CD4-positive, alpha-beta T cell (primary cell): ENCODE measurements around the gene GKN2. TPM values are rescaled to one million over a fixed set of nuclear protein-coding genes. Genes with fewer than 3 reads are reported as not detected.

Source experiments
- ATAC-seq: fragments of 200-7000 bp; cut with Tn5 transposase; one replicate; pipeline ENCODE4 v1.10.0; 2022; ENCODE audit warnings: mild to moderate bottlenecking; ENCODE audit not compliant: poor library complexity
- CTCF ChIA-PET: fragments of 350-600 bp; sonication (Branson Sonifier 250); formaldehyde crosslinking; loops from one replicate; lab custom pipeline; 2021; ENCODE audit warnings: antibody characterized with exemption, inconsistent platforms; lab: Charles Lee
- POLR2A ChIA-PET: fragments of 350-600 bp; sonication (Branson Sonifier 250); formaldehyde crosslinking; loops from one replicate; lab custom pipeline; 2021; ENCODE audit warnings: antibody characterized with exemption, inconsistent platforms; lab: Charles Lee
- DNase-seq, 14 experiments: peaks; one replicate each; pipeline ENCODE4 v3.0.0-alpha.2; 2013 to 2020; ENCODE audit warnings: mixed read lengths in 2 of 14
- H3K27ac ChIP-seq, 2 donors: one replicate each; pipeline versions ENCODE4 v1.5.1 to v1.7.0; 2013; ENCODE audit warnings: low read length in 2 of 2, low read depth in 1 of 2, mild to moderate bottlenecking in 1 of 2
- H3K27me3 ChIP-seq, 2 experiments: 1 replicate in 1 of 2; 2 replicates in 1 of 2; pipeline versions ENCODE4 v1.6.1 to v1.7.0; 2013; ENCODE audit warnings: low read length in 2 of 2, control low read depth in 1 of 2, mild to moderate bottlenecking in 1 of 2, moderate library complexity in 1 of 2; ENCODE audit not compliant: insufficient read depth in 2 of 2, control insufficient read depth in 1 of 2
- H3K36me3 ChIP-seq: one replicate; pipeline ENCODE4 v1.6.1; 2013; ENCODE audit warnings: low read length, control low read depth; ENCODE audit not compliant: insufficient read depth
- H3K4me1 ChIP-seq: one replicate; pipeline ENCODE4 v1.6.1; 2013; ENCODE audit warnings: low read length, control low read depth; ENCODE audit not compliant: insufficient read depth
- H3K4me3 ChIP-seq: one replicate; pipeline ENCODE4 v1.5.1; 2013; ENCODE audit warnings: mild to moderate bottlenecking, low read length, moderate library complexity
- H3K9me3 ChIP-seq, 2 experiments: 1 replicate in 1 of 2; 2 replicates in 1 of 2; pipeline versions ENCODE4 v1.6.1 to v1.7.0; 2013; ENCODE audit warnings: low read length in 2 of 2, mild to moderate bottlenecking in 2 of 2, control low read depth in 1 of 2, moderate library complexity in 1 of 2; ENCODE audit not compliant: control insufficient read depth in 1 of 2, insufficient read depth in 1 of 2
- H3K27ac Mint-ChIP-seq: one replicate; pipeline ENCODE4 v1.8.0; 2020; ENCODE audit warnings: mixed read lengths
- H3K27me3 Mint-ChIP-seq: one replicate; pipeline ENCODE4 v1.8.0; 2021; ENCODE audit warnings: mixed read lengths
- H3K36me3 Mint-ChIP-seq: one replicate; pipeline ENCODE4 v1.8.0; 2021; ENCODE audit warnings: low read depth, mixed read lengths
- H3K4me1 Mint-ChIP-seq: one replicate; pipeline ENCODE4 v1.8.0; 2021; ENCODE audit warnings: low read depth, mixed read lengths
- H3K4me3 Mint-ChIP-seq: one replicate; pipeline ENCODE4 v1.8.0; 2020; ENCODE audit warnings: mild to moderate bottlenecking, mixed read lengths
- H3K9me3 Mint-ChIP-seq: one replicate; pipeline ENCODE4 v1.8.0; 2020; ENCODE audit warnings: mixed read lengths
- CTCF ChIP-seq: fragments of 200-600 bp; IDR thresholded peaks from one replicate; pipeline ENCODE4 v1.8.0; 2022; ENCODE audit warnings: antibody characterized with exemption, mild to moderate bottlenecking
- intact Hi-C, 2 experiments: fragments of 100-400 bp; cut with DNase I in 1 of 2; cut with micrococcal nuclease in 1 of 2; formaldehyde crosslinking; loops; one replicate each; pipeline versions ENCODE4 v1.15.1 to v1.9.0; 2023 to 2025; cut with DNase I, micrococcal nuclease
- total RNA-seq, 174 experiments: library from RNA in 2 of 174; stranded (reverse) in 2 of 174; gene quantifications; one replicate each; pipeline ENCODE4 v1.2.3 and lab custom pipeline; 2021 to 2026

GKN2 gene
- total RNA-seq, 2 experiments from 2014 or later = not detected

- H3K27ac ChIP-seq = no peak within 1 kb of the TSS
- H3K9me3 ChIP-seq = no peaks in the 10 kb centered on the region
- no peaks in the 10 kb centered on the region for H3K36me3 ChIP-seq
- ATAC-seq (no peak), DNase-seq (no peak)
- H3K4me1 ChIP-seq = no peaks in the 10 kb centered on the region
- no peaks in the 10 kb centered on the region for H3K4me1 Mint-ChIP-seq
- H3K4me3 Mint-ChIP-seq = no peak within 1 kb of the TSS
- no peaks in the 10 kb centered on the region for H3K9me3 Mint-ChIP-seq
- H3K27me3 ChIP-seq = peaks cover 6 to 22% of the 10 kb centered on the region in 2 experiments
- ChIA-PET POLR2A (no interaction called here), CTCF (no interaction called here)
- intact Hi-C loops = no loop called here
- H3K27me3 Mint-ChIP-seq = peaks cover 25% of the 10 kb centered on the region
- no peak for TF ChIP-seq CTCF
- H3K27ac Mint-ChIP-seq = no peak within 1 kb of the TSS
- H3K4me3 ChIP-seq = no peak within 1 kb of the TSS
- no peaks in the 10 kb centered on the region for H3K36me3 Mint-ChIP-seq
These were observed 21.6 kb upstream of the GKN2 start, which contains the start of gene GKN1 for GRCh38 chr2:68974251-68974650. Gene GKN1, plus strand, starts transcription at chr2:68974636. Its CDS starts 42 bp downstream, at chr2:68974678.

DNA sequence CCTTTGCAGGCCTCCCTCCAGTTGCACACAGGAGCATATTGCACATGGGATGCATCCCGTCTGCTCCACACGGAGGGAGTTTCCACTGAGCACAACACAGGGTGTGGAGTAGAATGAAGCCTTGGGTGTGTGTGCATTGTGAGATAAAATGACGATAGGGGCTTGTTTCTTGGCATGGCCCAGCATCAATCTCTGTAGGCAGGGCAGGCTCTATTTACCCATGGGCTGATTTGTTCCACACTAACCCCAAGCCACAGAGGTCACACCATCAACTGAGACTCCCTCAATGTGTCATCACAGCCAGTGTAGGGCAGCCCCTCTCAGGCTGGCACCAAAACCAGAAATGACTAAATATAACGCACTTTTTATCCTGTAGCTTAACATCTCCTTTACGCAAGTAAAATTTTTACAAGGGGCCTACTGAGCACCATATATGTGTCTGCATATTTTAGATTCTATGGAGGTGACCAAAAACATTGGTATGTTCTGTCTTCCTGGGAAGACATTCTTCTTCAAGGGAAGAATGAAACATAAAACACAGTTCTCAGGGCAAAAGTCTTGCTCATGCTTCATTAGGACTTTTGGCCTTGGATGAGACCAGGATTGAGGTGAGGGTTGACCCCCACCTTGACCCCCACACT, 19.0 kb upstream of the GKN2 start:
- POLR2A ChIA-PET = no interaction called here
- ATAC-seq = no peak
- H3K27ac Mint-ChIP-seq = no peak overlapping the region

GRCh38 chr2:68970566-68971265, 18.0 kb upstream of the GKN2 start:
- Histone ChIP-seq H3K9me3 (no peaks in the 10 kb centered on the region), H3K27me3 (peaks cover 0 to 11% of the 10 kb centered on the region in 2 experiments), H3K27ac (no peak overlapping the region), H3K4me1 (no peaks in the 10 kb centered on the region), H3K36me3 (no peaks in the 10 kb centered on the region), H3K4me3 (no peak overlapping the region)
- H3K9me3 Mint-ChIP-seq = no peaks in the 10 kb centered on the region
- peaks cover 9% of the 10 kb centered on the region for H3K27me3 Mint-ChIP-seq
- intact Hi-C loops = no loop called here
- H3K4me3 Mint-ChIP-seq = no peak overlapping the region
- no peaks in the 10 kb centered on the region for H3K4me1 Mint-ChIP-seq
- ChIA-PET CTCF (no interaction called here), POLR2A (no interaction called here)
- H3K36me3 Mint-ChIP-seq = no peaks in the 10 kb centered on the region
- ATAC-seq (no peak), DNase-seq (no peak)
- no peak for TF ChIP-seq CTCF
- H3K27ac Mint-ChIP-seq = no peak overlapping the region

More for the DNA sequence above, 19.0 kb upstream of the GKN2 start:
- H3K9me3 ChIP-seq = no peaks in the 10 kb centered on the region
- H3K4me3 Mint-ChIP-seq = no peak overlapping the region
- no peaks in the 10 kb centered on the region for H3K9me3 Mint-ChIP-seq
- H3K4me1 ChIP-seq = no peaks in the 10 kb centered on the region
- DNase-seq = no peak
- H3K27me3 Mint-ChIP-seq = peaks cover 9% of the 10 kb centered on the region
- H3K4me3 ChIP-seq = no peak overlapping the region
- intact Hi-C loops = no loop called here
- TF ChIP-seq CTCF = no peak
- no peak overlapping the region for H3K27ac ChIP-seq
- H3K4me1 Mint-ChIP-seq = no peaks in the 10 kb centered on the region
- peaks cover 0 to 11% of the 10 kb centered on the region in 2 experiments for H3K27me3 ChIP-seq
- no peaks in the 10 kb centered on the region for H3K36me3 ChIP-seq
- CTCF ChIA-PET = no interaction called here
- H3K36me3 Mint-ChIP-seq = no peaks in the 10 kb centered on the region
